Measurements from ENCODE around the gene PNKD.

PNKD gene

GRCh38 chr2:218317835-218318234, 47.5 kb downstream of the PNKD start:
- no peak for DNase-seq (ENCODE audit: low spot score)

GRCh38 chr2:218318241-218318640, 47.9 kb downstream of the PNKD start:
- no peak for DNase-seq (ENCODE audit: low spot score)

GRCh38 chr2:218319813-218320365, 49.6 kb downstream of the PNKD start:
- no peak for DNase-seq (ENCODE audit: low spot score)

- no peak for DNase-seq (ENCODE audit: low spot score)
Observed at GRCh38 chr2:218320704-218321336, 50.5 kb downstream of the PNKD start.

- peak; percentile 58 for DNase-seq (ENCODE audit: low spot score)
Observed at GRCh38 chr2:218322768-218323525, 52.6 kb downstream of the PNKD start.

- no peak for DNase-seq (ENCODE audit: low spot score)
Observed at GRCh38 chr2:218323526-218324472, 53.5 kb downstream of the PNKD start.

- no peak for DNase-seq (ENCODE audit: low spot score)
Observed at GRCh38 chr2:218325566-218326160, 55.3 kb downstream of the PNKD start.

- DNase-seq (ENCODE audit: low spot score): no peak
Observed at GRCh38 chr2:218326315-218326714, 56.0 kb downstream of the PNKD start.

GRCh38 chr2:218327451-218328210, 57.3 kb downstream of the PNKD start:
- no peak for DNase-seq (ENCODE audit: low spot score)

- DNase-seq (ENCODE audit: low spot score): no peak
Observed at GRCh38 chr2:218328294-218328693, 58.0 kb downstream of the PNKD start.

- DNase-seq (ENCODE audit: low spot score): no peak
Observed at GRCh38 chr2:218329027-218329825, 58.9 kb downstream of the PNKD start.

GRCh38 chr2:218329826-218330593, 59.7 kb downstream of the PNKD start:
- no peak for DNase-seq (ENCODE audit: low spot score)

GRCh38 chr2:218331745-218332144, 61.4 kb downstream of the PNKD start:
- no peak for DNase-seq (ENCODE audit: low spot score)

- DNase-seq (ENCODE audit: low spot score): no peak
Observed at GRCh38 chr2:218332288-218332687, 62.0 kb downstream of the PNKD start.

- DNase-seq (ENCODE audit: low spot score): no peak
Observed at GRCh38 chr2:218332920-218333645, 62.8 kb downstream of the PNKD start.

GRCh38 chr2:218334531-218334930, 64.2 kb downstream of the PNKD start:
- no peak for DNase-seq (ENCODE audit: low spot score)

GRCh38 chr2:218340656-218341055, 70.3 kb downstream of the PNKD start:
- no peak for DNase-seq (ENCODE audit: low spot score)

GRCh38 chr2:218341381-218341780, 71.1 kb downstream of the PNKD start:
- no peak for DNase-seq (ENCODE audit: low spot score)

GRCh38 chr2:218342837-218343236, 72.5 kb downstream of the PNKD start:
- no peak for DNase-seq (ENCODE audit: low spot score)

Data from putamen (tissue), 1 donor.